IPS-15b (cell line): Measurements from ENCODE around the gene KLF9.
A peak's percentile ranks its signal among the peaks of the same experiment; 100 is the strongest.

Experiments used
- H3K27me3 ChIP-seq: one replicate; pipeline ENCODE4 v1.6.1; 2013; ENCODE audit warnings: low read length; ENCODE audit not compliant: control insufficient read depth, insufficient read depth
- H3K36me3 ChIP-seq: one replicate; pipeline ENCODE4 v1.6.1; 2013; ENCODE audit warnings: low read length; ENCODE audit not compliant: control insufficient read depth, insufficient read depth
- H3K4me1 ChIP-seq: one replicate; pipeline ENCODE4 v1.6.1; 2013; ENCODE audit warnings: mild to moderate bottlenecking, low read length; ENCODE audit not compliant: control insufficient read depth, insufficient read depth
- H3K4me3 ChIP-seq: one replicate; pipeline ENCODE4 v1.5.1; 2013; ENCODE audit warnings: low read depth, low read length
- H3K9ac ChIP-seq: one replicate; pipeline ENCODE4 v1.6.1; 2013; ENCODE audit warnings: low read depth, mild to moderate bottlenecking, low read length
- H3K9me3 ChIP-seq: one replicate; pipeline ENCODE4 v1.6.1; 2013; ENCODE audit warnings: mild to moderate bottlenecking, low read length; ENCODE audit not compliant: control insufficient read depth, insufficient read depth

The KLF9 gene

DNA sequence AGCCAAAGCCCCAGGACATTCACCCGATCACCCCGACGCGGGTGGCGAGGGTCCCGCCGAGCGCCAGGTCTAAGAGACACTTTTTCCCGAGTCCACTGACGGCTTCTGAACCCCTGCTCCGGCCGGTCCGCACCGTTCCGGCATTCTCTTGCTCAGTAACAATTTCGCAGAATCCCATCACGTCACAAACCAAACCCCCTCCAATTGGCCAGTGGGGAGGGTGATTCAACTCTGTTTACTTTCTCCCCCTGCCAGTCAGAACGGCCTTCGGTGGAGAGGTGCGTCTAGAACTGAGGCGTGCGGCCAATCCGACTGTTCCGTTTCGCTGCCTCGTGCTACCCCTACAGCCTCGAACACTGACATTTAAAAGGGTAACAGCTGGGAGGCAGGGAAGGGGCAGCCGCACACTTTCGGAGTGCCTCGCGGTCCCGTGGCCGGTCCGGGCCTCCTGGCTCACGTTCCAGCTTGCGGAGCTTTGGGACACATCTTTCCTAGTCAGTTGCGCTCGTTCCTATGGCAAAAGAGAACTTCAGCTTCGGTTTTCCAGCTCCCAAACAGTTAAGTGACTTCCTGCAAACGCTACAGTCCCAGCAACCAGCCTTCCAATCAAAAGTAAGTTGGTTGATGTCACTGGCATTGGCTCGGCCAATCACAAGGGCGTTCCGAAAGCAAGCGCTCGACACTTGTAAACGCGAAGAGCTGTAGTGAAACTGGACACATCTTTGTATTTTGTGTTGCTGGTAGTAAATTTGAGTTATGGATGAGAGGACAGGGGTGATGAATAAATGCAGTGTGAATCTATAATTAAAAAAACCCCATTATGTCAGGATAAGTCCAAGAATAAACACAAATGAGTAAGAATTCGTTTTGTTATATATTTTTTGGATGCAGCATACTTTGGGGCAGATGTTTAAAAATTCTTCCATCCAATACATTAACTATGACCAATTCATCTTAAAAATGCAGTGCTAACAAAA, at the start of gene KLF9:
Gene KLF9, minus strand, starts transcription at position 859 of the 977 bp plus-strand sequence. CDS start 1,294 bp downstream, outside the sequence.
- peak within 1 kb of the TSS; percentile 55 for H3K9ac ChIP-seq
- H3K4me3 ChIP-seq = peak within 1 kb of the TSS; percentile 87
- H3K27me3 ChIP-seq = peaks cover 25% of the 10 kb centered on the region
- no peaks in the 10 kb centered on the region for H3K9me3 ChIP-seq
- H3K36me3 ChIP-seq = no peaks in the 10 kb centered on the region
- peaks cover 27% of the 10 kb centered on the region for H3K4me1 ChIP-seq

DNA sequence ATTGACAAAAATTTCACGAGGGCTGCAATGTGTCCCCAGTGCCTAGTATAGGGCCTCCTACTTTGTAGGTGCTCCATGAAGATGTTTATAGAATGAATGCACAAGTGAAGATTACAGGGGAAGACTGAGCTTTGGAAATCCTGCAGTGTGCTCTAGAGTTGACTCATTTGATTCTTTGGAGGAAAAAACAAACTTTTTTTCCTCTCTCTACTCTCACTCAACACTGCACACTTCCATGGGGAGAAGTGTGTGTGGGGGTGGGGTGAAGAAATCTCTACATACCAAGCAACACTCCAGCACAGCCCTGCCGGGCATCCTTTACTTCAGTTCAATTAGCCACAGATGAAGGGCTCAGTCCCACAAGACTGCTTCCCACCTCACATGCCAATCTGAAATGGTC, 49.4 kb upstream of the KLF9 start:
- Histone ChIP-seq H3K9ac (no peak overlapping the region), H3K9me3 (no peaks in the 10 kb centered on the region), H3K4me3 (no peak overlapping the region)

DNA sequence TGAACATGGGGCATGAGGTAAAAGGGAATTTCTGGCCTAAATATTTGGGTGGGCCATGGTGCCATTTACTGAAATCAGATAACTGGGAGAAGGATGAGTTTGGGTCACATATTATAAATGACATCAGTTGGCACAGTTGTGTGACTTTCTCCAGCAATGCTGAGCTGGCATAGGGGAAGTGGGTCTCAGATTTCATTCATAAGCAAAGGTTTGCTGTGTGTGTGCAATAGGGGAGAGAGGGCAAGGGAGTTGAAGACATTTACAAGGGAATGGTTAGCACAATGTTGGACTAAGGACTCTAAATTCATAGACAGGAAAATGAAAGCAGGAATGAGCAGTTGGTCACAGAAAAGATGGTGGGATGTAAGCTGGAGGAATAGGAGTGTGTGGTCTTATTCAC, 47.8 kb upstream of the KLF9 start:
- H3K9ac ChIP-seq = no peak overlapping the region
- no peaks in the 10 kb centered on the region for H3K27me3 ChIP-seq
- no peak overlapping the region for H3K4me3 ChIP-seq
- H3K36me3 ChIP-seq = no peaks in the 10 kb centered on the region
- H3K9me3 ChIP-seq = no peaks in the 10 kb centered on the region
- H3K4me1 ChIP-seq = peaks cover 2% of the 10 kb centered on the region

More for the DNA sequence above, 49.4 kb upstream of the KLF9 start:
- Histone ChIP-seq H3K36me3 (no peaks in the 10 kb centered on the region), H3K4me1 (peaks cover 2% of the 10 kb centered on the region), H3K27me3 (no peaks in the 10 kb centered on the region)

GRCh38 chr9:70457235-70457634, 42.8 kb upstream of the KLF9 start:
- Histone ChIP-seq H3K9ac (no peak overlapping the region), H3K4me1 (no peaks in the 10 kb centered on the region), H3K9me3 (no peaks in the 10 kb centered on the region), H3K4me3 (no peak overlapping the region), H3K36me3 (no peaks in the 10 kb centered on the region), H3K27me3 (no peaks in the 10 kb centered on the region)

DNA sequence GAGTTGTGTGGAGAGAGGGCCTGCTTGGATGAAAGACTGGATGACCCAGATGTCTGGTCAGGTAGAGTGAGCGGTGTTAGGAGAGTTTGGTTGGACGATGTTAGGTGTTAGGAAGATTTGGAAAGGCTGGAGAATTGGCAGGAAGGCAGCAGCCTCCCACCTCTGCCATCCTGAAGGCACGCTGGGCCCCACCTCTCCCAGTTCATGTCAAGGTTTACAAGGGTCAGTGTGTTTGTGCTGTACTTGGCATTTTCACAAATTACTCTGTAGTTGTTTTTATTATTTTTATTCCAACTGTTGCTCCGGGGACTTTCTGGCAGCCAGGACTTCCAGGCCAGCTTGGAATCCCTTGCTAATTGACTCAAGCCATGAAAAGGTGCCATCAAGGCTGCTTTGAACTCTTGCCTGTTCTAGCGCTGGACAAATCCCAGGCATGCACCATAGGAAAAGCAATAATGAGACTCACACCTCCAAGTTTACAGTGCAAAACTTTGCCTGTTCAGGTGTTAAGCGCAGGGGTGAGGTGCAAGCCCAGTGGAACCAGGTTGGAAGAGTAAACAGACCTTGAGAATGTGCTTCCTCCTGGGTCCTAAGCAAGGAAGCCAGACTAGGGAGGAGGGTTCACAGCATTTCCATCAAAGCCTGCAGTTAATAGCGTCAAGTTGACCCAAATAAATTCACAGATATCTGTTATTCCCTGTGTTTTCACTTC, 41.7 kb upstream of the KLF9 start:
- Histone ChIP-seq H3K36me3 (no peaks in the 10 kb centered on the region), H3K4me1 (no peaks in the 10 kb centered on the region), H3K9ac (no peak overlapping the region), H3K9me3 (no peaks in the 10 kb centered on the region), H3K4me3 (no peak overlapping the region), H3K27me3 (peaks cover 2% of the 10 kb centered on the region)

GRCh38 chr9:70452365-70452764, 37.9 kb upstream of the KLF9 start:
- peaks cover 2% of the 10 kb centered on the region for H3K27me3 ChIP-seq
- no peaks in the 10 kb centered on the region for H3K9me3 ChIP-seq
- H3K36me3 ChIP-seq = no peaks in the 10 kb centered on the region
- H3K4me3 ChIP-seq = no peak overlapping the region
- H3K9ac ChIP-seq = no peak overlapping the region
- H3K4me1 ChIP-seq = no peaks in the 10 kb centered on the region

GRCh38 chr9:70451765-70452164, 37.3 kb upstream of the KLF9 start:
- no peaks in the 10 kb centered on the region for H3K4me1 ChIP-seq
- no peaks in the 10 kb centered on the region for H3K36me3 ChIP-seq
- H3K9ac ChIP-seq = no peak overlapping the region
- H3K27me3 ChIP-seq = peaks cover 2% of the 10 kb centered on the region
- no peaks in the 10 kb centered on the region for H3K9me3 ChIP-seq
- H3K4me3 ChIP-seq = no peak overlapping the region

DNA sequence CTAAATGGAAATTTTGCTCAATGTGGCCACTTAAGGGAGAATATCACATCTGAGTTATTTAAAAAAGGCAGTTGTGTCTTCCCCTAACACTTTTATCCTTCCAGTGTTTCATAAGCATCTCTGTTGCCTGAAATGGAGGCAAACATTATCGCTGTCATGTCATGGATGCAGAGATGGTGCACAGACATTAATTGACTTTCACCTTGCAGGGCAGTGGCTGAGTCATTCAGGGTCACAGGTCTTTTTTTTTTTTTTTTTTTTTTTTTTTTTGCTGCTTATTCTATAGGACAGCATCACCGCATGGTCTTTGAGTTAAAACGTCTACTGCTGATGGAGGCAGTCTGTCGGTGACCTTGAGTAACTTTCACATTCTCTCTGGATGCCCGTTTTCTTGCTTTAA, 36.3 kb upstream of the KLF9 start:
- Histone ChIP-seq H3K9ac (no peak overlapping the region), H3K4me3 (no peak overlapping the region), H3K4me1 (no peaks in the 10 kb centered on the region), H3K36me3 (no peaks in the 10 kb centered on the region), H3K27me3 (peaks cover 2% of the 10 kb centered on the region), H3K9me3 (no peaks in the 10 kb centered on the region)

DNA sequence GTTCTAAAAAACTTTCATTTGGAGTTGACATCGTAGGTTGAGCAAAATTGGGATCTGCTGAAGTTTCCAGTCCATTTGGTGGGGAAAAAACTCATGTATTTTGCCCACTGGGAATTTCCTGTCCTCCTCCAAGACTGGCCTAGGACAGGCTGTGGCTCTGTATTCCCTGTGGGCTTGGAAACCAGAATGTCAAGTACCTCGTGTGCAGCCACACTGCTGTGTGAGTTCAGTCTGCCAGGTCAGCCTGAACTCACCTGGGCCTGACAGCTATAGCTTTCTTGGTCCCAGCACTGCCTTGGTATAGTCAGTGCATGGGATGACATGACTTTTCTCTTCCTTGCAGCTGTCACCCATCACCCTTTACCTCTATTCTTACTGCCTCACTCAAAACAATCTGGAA, 35.0 kb upstream of the KLF9 start:
- Histone ChIP-seq H3K9ac (no peak overlapping the region), H3K36me3 (no peaks in the 10 kb centered on the region), H3K4me3 (no peak overlapping the region), H3K4me1 (no peaks in the 10 kb centered on the region), H3K9me3 (no peaks in the 10 kb centered on the region), H3K27me3 (peaks cover 2% of the 10 kb centered on the region)

- H3K9me3 ChIP-seq = no peaks in the 10 kb centered on the region
- no peaks in the 10 kb centered on the region for H3K36me3 ChIP-seq
- H3K27me3 ChIP-seq = peaks cover 2% of the 10 kb centered on the region
- H3K4me1 ChIP-seq = no peaks in the 10 kb centered on the region
- H3K4me3 ChIP-seq = no peak overlapping the region
- no peak overlapping the region for H3K9ac ChIP-seq
Measured at GRCh38 chr9:70448919-70449318, 34.5 kb upstream of the KLF9 start.

- Histone ChIP-seq H3K4me3 (no peak overlapping the region), H3K9me3 (no peaks in the 10 kb centered on the region), H3K4me1 (no peaks in the 10 kb centered on the region), H3K9ac (no peak overlapping the region), H3K27me3 (no peaks in the 10 kb centered on the region), H3K36me3 (no peaks in the 10 kb centered on the region)
Measured at GRCh38 chr9:70444904-70445303, 30.4 kb upstream of the KLF9 start.
